ENCODE data around the gene MARK3.
"Not testable (repeated sequence)": the region's sequence is repeated elsewhere in the genome, so short reads cannot be mapped to it uniquely, and the experiment has no call there.

MARK3 gene

DNA sequence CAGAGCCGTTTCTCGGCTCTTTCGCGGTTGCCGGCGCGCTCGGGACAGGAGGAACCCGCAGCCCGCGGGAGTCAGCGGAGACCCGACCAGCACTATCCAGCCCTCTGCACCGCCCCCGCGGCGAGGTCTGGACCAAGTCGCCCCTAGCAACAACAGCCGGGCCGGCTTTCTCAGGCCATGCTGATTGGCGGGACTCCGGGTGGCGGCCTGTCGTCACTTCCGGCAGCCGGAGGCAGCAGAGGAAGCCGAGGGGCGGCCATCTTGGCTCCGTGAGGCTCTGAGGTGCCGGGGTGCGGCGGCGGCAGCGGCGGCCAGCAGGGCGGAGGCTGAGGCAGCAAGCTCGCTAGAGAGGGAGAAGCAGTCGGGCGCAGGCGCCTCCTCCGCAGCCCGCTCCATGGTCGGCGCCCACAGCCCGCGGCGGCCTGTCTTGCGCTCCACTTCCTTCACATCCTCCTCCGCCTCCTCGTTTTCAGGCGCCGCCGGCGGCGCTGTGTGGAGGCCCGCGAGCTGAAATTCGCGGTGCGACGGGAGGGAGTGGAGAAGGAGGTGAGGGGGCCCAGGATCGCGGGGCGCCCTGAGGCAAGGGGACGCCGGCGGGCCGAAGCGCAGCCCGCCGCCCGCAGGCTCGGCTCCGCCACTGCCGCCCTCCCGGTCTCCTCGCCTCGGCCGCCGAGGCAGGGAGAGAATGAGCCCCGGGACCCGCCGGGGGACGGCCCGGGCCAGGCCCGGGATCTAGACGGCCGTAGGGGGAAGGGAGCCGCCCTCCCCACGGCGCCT lies at the start of gene MARK3:
MARK3 (plus strand) TSS at position 264 of the 777 bp plus-strand sequence. CDS start 615 bp downstream, outside the sequence.
- DNase-seq (ENCODE audit: low spot score), result peak; percentile 97

DNA sequence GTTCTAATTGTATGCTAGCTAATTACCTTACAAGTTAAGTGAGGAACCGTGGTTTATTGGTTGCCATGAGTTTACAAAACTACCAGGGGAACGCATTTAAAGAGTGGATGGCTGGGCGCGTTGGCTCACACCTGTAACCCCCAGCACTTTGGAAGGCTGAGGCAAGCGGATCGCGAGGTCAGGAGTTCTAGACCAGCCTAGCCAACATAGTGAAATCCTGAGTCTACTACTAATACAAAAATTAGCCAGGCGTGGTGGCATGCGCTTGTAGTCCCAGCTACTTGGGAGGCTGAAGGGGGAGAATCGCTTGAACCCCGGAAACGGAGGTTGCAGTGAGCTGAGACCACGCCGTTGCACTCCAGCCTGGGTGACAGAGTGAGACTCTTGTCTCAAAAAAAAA lies 49.0 kb upstream of the MARK3 start:
- no peak for DNase-seq (ENCODE audit: low spot score)

DNA sequence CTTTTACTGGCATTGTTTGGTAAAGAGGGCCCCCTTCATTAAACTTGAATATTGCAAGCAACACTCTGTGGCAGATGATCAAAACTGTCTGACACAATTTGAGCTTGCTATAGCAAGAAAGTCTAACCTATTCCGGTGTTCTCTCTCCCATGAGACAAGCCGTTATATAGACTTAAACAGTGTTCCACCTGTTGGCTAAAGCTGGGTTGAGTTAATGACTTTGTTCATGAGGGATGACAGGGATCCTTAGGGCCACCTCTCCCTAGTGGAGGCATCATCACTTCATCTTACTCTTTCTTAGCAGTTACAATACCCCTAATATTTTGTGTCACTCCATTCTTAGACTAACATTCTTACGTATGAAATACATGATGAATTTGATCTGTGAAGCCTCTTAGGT lies 47.4 kb upstream of the MARK3 start:
- no peak for DNase-seq (ENCODE audit: low spot score)

DNA sequence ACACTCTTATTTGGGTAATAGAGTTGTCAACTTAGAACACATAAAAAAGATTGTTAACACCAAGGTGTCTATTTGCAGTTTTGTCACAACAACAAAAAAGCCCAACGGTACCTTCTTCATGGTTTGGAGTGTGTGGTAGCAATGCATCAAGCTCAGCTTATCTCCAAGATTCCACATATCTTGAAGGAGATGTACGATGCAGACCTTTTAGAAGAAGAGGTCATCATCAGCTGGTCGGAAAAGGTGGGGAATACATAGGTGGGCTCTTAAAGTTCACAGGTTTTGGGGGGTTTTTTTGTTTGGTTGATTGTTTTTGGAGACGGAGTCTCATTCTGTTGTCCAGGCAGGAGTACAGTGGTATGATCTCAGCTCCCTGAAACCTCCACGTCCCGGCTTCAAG lies 45.7 kb upstream of the MARK3 start:
- no peak for DNase-seq (ENCODE audit: low spot score)

DNA sequence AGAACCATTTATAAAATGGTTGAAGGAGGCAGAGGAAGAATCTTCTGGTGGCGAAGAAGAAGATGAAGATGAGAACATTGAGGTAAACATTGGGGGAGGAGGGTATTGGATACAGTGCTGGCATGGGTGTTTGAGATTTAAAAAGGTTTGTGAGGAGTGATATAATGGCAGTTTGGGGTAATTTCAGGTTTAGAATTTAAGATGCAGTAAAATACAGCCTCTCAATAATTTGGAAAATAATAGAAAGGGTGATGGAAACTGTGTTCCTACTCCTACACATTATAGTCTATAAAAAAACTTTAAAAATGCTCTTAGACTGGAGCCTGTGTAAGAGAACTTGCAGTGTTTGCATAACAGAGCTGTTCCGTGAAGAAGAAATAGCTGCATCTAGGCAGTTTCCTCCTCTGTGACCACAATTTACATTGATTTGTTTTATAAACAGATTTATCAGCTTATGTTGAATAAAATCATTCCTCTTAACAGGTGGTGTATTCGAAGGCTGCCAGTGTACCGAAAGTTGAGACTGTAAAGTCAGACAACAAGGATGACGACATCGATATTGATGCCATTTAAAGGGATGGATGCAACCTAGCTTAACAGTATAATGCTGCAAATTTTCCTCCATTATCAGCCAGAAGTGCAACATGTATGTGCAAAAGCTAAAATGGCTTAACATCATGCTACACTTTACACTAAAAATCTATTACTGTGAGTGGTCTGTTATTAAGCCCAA lies 44.6 kb upstream of the MARK3 start:
- DNase-seq (ENCODE audit: low spot score), result no peak

DNA sequence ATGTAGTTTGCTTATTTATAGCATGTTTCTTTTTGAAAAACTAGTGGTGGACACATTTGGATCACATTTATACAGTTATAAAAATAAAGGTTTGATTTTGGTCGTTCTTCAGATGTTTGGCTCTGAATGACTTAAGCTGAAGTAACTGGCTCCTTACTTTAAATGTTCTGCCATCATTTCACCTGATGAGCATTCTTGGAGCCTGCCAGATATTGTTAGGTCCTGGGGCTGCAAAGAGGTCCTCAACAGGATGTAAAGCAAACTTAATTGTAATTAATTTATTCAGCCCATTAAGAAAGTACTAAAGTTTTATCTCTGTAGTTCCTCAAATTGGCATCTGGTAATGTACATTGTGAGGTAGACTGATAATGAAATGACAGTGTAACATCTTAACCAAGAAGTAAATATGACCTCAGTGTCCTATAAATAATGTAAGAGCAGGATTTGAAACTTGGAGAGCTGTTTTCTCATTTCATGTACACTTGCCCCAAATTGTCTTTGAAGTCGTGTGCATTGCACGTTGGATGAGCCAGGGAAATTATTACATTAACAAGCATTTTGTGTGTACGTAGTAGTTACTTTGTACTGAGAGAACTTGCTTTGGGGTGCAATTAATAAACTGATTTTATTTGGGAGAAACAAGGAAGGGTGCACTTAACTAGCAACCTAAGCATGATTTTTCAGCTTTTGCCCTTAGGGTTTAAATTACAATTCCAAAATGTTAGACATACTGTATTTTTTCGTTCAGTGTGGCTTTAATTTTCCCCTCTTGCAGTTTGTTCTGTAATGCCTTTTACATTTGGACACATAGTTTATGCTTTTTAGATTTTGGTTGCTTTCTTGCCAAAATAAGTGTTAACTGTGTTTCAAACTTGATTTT lies 43.7 kb upstream of the MARK3 start:
- no peak for DNase-seq (ENCODE audit: low spot score)

DNA sequence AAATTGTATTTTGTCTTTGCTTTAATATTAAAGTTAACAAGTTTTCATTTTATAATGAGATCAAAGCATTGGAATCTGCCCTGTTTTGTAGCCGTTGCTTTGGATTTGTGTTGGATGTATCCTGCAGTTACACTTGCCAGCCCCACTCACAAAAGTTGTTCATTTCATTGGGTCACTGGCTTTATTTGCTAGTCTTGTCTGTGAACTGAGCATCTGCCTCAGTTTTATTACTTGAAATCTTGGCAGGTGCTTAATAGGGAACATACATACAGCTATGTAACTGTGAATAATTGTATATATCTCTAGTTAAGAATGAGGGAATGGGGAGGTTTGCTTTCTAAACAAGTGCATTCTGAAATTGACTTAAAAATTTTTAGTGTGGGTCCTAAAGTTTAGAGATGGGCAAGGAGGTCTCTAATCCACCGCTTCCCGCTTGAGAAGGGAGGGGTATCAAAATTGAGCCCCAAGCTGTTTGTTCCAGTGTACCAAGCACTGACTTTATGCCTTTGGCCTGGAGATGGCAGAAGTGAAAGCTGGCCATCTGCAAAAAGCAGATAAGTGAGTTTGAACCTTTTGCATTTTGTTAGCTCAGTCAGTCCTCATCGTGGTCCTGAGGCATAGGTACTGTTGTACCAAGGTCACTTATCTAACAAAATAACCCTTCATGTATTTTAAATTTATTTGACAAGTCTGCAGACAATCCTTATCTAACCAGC lies 41.9 kb upstream of the MARK3 start:
- DNase-seq (ENCODE audit: low spot score), result no peak

DNA sequence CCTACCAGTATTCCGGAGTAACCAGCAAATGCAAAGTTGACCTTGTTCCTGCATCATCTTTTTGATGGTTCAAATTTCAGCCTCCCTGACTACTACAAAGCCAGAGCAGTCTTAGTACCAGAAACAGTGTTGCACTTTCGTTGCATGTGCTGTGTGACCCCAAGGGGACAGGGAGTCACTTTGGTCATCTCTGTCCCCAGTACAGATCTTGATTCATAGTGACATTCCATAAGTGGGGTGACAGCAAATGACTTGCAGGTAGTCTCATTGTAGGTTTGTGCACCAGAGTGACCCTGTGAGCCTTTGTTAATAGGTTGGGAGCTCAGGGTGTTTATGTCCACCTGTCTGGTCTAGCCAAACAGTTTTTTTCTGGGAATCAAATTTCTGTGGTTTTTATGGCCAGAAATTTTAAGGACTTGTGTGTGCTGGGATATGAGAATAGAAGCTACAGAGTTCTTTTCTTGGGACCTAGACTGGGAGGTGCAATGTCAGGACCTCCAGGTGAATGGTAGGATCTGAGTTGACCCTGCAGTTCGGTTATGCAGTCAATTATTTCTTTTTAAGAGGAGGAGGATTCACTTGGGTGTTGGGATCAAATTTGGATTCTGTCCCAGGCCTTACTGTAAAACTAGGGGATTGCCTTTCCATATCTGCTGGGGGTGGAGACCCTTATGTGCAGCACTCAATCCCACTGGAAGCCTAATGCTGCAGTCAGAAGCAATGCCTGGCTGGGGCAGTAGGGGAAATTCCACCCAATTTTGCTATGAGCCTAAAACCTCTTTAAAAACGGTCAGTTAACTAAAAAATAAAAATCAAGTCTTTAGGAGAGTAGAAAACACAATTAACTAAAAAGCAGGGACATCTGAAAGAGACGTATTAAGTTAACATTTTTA lies 41.1 kb upstream of the MARK3 start:
- no peak for DNase-seq (ENCODE audit: low spot score)

DNA sequence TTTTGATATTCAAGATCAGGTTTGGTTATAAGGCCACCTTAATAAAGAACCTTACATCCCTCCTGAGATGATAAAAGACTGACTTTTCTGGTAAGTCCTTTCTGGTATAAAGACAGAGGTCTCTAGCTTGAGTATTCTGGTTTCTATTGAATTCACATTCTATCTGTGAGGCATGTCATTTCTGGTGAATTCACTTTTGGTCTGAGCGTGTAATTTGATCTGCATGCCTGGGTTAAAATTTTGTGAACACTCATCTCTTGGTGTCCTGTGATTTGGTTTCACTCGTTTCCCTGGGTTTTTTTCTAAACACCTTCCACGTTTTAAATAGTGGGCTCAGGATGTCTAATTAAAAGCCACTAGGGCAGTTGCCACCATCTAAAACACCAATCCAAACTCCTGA lies 38.9 kb upstream of the MARK3 start:
- DNase-seq (ENCODE audit: low spot score), result no peak

DNA sequence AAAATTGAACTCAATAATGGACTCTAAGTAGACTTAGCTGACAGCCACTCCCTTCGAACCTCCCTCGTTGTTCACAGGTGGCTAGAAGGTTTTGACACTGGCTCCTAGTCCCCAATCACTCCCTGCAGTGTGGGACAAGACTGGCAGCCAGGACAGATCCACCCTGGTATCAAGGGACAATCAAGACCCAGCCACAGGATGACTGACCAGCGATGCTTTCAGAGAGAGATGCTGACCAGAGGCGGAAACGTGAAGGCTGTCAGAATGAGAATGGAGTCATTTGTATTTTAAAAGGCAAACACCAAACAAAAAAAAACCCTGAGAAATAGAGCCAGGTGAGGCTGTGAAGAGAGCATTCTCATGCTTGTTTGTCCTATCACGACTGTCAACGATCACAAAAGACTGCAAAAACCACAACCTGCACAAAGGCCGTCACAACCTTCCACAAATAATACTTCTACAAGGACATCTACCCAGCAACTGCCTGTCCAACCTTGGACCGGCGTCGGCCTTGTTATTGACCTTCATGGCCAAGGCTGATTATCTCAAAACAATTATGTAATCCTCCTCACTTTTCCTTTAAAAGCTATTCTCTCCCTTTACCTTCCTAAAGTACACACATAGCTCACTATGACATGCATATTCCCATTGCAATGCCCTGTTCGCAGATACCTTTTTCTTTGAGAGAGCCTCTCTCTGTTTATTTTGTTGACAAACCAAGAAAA lies 38.0 kb upstream of the MARK3 start:
- no peak for DNase-seq (ENCODE audit: low spot score)

DNA sequence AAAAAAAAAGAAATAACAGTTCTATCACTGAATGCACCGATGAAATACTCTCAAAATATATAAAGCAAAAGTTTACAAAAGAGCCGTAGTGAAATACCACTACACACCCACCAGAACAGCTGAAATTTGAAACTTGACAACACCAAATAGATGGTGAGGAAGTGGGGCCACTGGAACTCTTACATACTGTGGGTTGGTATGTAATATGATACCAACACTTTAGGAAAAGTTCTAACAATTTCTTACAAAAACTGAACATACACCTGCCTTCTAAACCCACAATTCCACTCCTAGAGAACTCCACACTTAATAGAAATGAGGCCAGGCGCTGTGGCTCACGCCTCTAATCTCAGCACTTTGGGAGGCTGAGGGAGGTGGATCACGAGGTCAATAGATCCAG lies 37.1 kb upstream of the MARK3 start:
- DNase-seq (ENCODE audit: low spot score), result no peak

DNA sequence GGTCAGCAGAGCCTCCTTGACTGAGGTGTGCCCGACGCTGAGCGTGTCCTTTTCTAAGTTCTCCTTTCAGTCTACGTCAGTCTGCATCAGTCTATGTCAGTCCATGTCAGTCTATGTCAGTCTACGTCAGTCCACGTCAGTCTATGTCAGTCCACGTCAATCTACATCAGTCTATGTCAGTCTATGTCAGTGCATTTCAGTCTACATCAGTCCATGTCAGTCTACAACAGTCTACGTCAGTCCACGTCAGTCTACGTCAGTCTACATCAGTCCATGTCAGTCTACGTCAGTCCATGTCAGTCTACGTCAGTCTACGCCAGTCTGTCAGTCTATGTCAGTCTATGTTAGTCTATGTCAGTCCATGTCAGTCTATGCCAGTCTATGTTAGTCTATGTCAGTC lies 35.2 kb upstream of the MARK3 start:
- no peak for DNase-seq (ENCODE audit: low spot score)

DNA sequence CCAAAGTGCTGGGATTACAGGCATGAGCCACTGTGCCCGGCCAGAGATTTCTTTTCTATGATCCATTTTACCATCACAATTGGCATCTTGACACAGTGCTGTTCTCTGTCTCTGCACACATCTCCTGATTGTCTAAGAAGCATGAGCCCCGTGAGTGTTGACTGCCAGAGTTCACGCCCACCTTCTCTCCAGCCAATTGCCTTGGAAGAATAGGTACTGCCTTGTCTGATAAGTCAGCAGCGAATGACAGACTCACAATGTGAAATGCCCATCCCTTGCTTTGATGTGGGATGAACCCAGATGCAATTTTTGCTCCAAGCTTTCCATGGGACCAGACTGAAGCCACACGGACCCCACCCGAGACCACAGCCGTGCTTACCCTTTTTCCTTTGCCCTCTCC lies 31.9 kb upstream of the MARK3 start:
- no peak for DNase-seq (ENCODE audit: low spot score)

DNA sequence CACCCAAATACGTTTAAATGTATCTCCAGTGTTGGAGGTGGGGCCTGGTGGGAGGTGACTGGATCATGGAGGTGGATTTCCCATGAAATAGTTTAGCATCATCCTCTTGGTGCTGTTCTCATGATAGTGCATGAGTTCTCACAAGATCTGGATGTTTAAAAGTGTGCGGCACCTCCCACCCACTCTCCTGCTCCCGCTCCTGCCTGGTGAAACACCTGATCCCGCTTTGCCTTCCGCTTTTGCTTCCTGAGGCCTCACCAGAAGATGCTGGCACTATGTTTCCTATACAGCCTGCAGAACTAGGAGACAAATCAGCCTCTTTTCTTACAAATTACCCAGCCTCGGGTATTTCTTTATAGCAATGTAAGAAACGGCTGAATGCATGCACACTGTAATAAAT lies 31.1 kb upstream of the MARK3 start:
- no peak for DNase-seq (ENCODE audit: low spot score)

DNA sequence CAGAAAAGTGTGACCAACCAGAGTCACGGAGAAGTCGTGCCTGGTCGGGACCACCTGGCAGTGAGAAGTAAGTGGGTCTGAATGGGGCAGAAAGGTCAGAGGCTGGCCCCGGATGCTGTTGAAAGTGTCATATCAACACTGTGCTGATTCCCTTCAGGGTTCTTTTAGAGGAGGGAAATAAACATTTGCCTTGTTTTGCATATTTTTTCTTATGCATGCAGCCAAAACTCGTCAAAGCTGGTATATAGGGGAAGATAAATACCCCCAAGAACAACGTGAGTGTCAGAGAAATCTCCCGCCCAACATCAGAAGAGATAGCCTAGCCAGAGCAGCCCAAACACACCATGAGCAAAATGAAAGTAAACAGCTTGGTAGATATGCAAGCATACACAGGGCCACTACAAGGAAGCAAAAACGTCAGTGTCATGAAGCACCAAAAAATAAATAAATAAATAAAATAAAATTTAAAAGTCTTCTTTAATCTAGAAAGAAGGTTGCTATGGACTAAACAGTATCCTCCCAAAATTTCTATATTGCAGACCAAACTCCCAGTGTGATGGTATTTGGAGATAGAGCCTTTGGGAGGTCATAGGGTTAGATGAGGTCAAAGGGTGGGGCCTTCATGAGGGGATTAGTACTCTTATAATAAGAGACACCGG lies 29.1 kb upstream of the MARK3 start:
- no peak for DNase-seq (ENCODE audit: low spot score)

DNA sequence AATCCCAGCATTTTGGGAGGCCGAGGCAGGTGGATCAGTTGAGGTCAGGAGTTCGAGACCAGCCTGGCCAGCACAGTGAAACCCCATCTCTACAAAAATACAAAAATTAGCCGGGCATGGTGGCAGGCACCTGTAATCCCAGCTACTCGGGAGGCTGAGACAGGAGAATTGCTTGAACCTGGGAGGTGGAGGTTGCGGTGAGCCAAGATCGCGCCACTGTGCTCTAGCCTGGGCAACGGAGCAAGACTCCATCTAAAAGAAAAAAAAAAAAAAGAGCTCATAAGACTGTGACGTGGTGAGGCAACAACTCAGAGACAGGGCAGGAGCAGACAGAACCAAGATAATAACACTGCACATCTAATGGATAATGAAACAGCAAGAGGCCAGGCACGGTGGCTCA lies 27.7 kb upstream of the MARK3 start:
- DNase-seq (ENCODE audit: low spot score), result not testable (repeated sequence)

DNA sequence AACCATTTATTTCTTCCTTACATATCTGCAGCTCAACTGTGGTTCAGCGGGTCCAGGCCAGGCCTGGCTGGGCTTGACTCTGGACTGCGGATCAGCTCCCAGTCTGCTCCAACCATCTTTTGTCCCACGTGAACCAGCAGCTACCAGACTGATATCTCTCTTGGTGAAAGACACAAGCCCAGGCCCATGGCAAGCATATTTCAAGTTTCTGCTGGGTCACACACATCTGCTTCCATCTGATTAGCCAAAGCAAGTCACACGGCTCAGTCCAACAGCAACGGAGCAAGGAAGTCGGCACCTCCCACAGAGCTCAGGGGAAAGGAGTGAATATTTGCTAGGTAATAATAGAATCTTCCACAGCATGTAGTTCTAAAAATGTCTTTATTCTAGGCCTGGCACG lies 24.7 kb upstream of the MARK3 start:
- no peak for DNase-seq (ENCODE audit: low spot score)

DNA sequence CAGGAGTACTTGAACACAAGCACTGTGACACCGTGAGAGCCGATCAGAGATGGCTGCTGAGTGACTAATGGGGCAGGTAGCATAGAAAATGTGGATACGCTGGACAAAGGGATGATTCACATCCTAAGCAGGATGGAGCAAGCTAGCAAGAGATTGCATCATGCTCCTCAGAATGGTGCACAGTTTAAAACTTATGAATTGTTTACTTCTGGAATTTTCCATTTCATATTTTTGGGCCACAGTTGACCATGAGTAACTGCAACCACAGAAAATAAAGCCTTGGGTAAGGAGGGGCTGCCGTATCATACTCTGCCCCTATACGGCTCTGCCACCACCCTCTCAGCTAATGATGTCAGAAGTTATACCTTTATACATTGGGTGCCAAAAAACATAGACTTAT lies 23.3 kb upstream of the MARK3 start:
- no peak for DNase-seq (ENCODE audit: low spot score)

DNA sequence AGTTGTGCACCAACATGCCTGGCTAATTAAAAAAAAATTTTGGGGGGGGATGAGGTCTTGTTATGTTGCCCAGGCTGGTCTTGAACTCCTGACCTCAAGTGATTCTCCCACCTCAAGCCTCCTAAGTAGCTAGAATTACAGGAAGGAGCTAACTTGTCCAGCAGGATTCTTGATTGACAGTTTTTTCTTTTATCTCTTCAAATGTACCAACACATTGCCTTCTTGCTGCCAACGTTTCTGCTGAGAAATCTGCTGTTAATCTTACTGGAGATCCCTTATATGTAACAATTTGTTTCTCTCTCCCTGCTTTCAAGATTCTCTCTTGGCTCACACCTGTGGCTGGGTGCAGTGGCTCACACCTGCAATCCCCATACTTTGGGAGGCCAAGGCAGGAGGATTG lies 22.4 kb upstream of the MARK3 start:
- DNase-seq (ENCODE audit: low spot score), result no peak

DNA sequence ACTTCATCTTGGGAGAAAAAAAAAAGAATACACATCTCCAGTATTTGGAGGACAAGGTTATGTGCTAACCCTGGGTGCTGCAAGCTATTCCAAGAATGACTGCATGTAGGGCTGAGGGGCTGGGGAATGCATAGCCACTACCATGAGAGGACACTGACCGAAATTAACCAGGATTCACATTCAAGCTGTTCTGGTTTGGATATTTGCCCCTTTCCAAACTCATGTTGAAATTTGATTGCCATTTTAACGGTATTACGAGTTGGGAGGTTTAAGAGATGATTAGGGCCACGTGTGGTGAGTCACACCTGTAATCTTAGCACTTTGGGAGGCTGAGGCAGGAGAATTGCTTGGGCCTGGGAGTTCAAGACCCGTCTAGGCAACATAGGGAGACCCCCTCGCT lies 18.5 kb upstream of the MARK3 start:
- no peak for DNase-seq (ENCODE audit: low spot score)
